HG03571 (cell line): Measurements from ENCODE around the gene ARTN.

Experiments
- ATAC-seq: cut with Tn5 transposase; IDR thresholded peaks from one replicate; pipeline ENCODE4 v1.9.1; 2021; ENCODE audit not compliant: unreplicated experiment

The ARTN gene, protein sequence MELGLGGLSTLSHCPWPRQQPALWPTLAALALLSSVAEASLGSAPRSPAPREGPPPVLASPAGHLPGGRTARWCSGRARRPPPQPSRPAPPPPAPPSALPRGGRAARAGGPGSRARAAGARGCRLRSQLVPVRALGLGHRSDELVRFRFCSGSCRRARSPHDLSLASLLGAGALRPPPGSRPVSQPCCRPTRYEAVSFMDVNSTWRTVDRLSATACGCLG

DNA sequence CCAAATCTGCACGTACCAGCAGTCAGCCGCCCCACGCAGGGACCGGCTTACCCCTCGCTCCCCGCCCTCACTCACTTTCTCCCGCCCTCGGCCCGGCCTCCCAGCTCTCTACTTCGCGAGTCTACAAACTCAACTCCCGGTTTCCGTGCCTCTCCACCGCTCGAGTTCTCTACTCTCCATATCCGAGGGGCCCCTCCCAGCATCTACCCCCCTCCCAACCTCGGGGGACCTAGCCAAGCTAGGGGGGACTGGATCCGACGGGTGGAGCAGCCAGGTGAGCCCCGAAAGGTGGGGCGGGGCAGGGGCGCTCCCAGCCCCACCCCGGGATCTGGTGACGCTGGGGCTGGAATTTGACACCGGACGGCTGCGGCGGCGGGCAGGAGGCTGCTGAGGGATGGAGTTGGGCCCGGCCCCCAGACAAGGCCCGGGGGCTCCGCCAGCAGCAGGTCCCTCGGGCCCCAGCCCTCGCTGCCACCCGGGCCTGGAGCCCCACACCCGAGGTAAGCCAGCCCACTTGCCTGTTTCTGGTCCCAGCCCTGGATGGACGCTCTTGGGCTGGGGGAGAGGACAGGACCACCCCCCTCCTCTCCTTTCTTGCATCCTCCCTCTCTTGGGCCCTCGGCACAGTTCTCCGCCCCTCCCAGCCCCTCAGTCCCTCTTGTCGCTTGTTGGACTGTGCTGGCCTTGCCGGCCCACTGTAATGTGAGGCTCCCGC lies at the start of gene ARTN:
TSS of gene ARTN (plus strand) at position 416 of the 715 bp plus-strand sequence. CDS start 1,856 bp downstream, outside the sequence.
- no peak for ATAC-seq

DNA sequence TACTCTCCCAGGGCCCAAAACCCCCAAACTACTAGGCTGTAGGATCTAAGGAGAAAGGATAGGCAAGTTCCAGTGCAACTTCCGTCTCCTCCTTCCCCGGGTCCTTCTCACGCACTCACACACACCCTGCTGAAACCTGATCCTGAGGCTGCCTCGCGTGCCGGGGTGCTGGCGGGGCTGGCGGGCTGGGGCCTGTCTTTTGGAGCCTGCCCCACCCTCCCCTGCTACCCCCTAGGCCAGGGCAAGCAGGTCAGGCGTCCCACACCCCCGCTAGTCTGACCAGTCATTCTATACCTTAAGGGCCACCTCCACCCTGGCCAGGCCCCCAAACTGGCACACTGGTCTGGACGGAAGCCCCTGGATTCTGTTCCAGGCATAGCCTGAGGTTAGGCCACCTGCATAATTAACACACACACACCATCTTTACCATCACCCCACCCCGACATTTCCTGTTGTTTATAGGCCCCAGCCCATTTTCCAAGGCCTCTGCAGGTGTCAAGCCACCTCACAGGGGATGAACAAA lies 48.3 kb upstream of the ARTN start:
- no peak for ATAC-seq

DNA sequence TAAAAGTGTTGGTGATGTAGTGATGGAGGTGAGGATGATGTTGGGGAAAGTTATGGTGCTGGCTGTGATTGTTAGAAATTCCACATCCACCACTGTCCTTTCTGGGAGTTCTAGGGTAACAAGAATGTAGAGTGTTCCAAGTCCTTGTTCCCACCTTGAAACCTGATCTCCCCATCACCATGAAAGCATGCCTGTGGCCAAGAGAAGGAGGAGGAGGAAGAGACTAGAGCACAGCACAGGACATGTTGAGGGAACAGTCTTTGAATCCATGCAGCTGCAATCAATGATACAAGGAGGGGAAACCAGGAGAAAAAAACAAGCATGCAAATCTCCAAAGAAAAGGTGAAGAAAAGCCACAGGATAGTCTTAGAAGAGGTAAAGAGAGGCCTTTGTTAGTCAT lies 45.9 kb upstream of the ARTN start:
- no peak for ATAC-seq

- no peak for ATAC-seq
Observed at GRCh38 chr1:43890815-43891214, 42.8 kb upstream of the ARTN start.

DNA sequence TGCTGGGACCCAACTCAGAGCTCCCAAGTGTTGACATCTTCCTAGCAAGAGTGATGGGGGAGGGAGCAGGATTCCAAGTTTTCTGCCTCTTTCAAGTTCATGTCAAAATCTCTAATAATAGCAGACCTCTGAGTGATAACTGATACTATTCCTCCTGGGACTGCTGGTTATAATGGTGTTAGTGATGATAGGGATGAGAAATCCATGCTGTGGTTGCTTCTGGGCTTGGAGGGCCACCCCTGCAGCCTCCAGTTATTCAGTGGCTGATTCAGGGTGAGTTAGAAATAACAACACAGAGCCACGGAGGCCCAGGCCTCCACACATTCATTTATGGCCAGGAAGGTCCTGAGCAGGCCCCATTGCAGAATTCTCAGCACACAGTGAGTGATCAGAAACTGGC lies 40.6 kb upstream of the ARTN start:
- no peak for ATAC-seq

DNA sequence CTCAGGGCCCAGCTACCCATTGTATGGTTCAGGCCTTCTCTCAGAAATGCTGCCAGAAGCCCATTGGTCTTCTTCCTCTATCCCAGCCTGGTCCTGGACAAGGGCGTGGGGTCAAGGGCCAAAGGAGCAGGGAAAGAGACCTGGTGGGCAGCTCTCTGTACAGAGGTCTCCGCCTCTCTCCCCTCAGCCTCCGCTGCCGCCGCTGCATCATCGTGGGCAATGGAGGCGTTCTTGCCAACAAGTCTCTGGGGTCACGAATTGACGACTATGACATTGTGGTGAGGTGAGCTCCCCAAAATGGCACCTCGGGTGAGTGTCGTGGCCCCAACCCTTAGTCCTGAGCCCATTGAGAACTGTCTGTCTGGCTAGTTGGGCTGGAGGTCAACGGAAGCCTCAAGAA lies 34.6 kb upstream of the ARTN start:
- ATAC-seq: no peak

DNA sequence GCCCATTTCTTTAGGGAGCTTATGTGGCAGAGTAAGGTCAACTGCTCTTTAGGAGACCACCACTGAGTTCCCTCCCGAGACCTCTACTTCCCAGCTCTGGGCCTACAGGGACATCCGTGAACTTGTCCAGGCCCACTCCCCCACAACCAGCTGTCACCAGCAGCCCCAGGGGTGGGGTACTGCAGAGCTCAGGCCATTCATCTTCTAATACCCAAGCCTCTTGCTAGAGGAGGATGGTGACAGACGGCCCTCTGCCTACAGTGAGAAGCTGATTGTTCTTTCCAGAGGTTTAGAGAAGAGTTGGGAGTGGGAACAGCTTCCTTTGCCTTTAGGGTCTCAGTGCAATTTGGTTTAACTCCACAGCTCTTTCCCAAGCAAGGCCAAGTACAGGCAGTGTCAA lies 33.2 kb upstream of the ARTN start:
- no peak for ATAC-seq

DNA sequence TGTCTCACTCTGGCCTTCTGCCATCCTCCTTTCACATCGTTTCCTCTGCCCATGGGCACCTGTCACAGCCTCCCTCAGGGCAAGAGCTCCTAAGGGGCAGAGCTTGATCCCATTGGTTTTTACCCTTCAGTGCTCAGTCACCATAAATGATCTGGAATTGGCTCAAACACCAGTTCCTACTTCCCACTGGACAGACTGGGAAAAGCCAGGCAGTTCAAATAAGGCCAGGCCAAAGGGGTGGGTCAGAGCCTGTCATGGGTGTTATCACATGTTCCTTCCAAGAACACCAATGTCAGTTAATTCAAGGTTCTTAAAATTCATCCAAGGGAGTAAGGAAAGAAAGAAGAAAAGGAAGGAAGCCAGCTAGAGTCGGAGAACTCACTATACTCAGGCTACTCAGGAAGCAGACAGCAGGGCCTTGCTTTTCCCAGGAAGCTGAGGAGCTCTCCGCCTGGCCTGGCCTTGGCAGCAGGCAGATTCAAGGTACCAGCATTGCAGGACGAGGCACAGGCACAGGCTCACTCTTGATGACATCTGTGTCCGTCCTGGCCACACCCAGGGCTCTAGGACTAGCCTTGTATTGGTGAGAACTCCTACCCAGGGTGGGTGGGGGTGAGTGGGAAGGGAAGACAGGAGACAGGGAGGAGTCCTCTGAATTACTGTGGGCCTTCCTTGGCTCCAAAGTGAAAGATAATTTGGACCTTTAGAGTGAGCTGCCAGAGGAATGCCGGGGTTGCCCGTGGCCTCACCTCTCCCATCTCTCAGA lies 32.2 kb upstream of the ARTN start:
- no peak for ATAC-seq

DNA sequence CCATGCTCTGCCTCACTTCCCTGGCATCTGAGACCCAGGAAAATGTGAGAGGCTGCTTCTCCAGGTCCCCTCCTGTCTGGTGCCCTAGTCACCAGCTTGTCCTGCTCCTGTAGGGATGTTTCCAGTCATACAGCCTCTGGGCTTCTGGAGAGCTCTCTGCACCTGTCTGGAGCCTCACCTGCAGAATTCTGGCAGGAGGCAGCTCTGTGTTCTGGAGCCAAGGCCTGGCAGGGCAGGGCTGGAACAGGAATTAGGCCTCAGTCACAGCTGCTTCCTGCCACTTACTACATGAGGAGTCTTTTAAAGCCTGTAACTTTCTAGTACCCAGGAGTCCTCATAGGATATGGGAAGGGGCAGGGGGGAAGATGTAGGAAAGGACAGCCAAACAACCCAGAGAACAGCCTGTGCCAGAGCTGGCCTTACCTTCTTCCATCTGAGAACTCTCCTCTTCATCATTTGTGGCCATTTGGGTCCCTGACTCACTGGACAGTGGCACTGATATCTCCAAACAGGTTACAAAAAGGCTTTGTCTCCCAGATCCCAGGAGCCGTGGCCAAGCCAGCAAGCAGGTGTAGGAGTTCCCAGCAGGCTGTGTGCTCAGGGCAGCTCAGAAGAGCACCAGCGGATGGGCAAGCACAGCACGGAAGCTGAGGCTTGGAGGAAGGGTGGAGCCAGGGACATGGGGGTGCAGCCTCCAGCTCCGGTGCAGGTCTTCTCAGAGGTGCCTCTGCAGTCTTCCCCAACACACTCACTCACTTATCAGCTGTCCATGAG lies 31.4 kb upstream of the ARTN start:
- ATAC-seq: no peak

- ATAC-seq: no peak
Observed at GRCh38 chr1:43904660-43905551, 28.7 kb upstream of the ARTN start.

- ATAC-seq: no peak
Observed at GRCh38 chr1:43908226-43908625, 25.4 kb upstream of the ARTN start.

DNA sequence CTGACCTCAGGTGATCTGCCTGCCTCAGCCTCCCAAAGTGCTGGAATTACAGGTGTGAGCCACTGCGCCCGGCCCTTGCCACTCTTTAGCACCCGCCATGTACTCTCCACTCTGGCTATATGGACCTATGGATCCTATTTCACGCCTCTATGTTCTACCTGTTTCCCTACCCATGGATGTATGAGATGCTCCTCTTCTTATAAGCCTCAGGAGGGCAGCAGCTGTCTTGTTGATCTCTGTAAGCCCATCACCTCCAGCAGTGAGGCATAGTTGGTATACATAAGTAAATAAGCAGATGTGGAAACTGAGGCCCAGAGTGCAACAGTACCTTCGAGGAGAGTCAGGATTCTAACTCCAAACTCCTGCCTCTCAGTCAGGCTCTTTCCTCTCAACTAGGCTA lies 24.7 kb upstream of the ARTN start:
- ATAC-seq: no peak

DNA sequence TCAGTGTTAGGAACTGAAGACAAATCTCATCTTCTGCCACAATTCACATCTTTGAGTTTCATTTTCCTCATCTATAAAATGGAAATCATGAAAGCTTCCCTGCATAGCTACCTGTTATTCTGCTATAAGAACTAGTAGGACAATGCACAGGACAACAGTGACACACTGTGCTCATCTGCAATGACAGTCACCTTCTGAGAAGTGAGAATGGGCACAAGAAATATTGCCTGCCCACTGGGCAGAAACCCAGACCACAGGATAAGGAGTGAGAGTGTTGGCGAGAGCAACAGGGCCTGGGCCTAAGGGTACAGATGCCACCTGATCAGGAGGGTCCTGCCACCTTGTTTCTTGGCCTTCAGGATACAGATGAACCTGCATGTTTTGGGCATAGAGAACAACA lies 23.3 kb upstream of the ARTN start:
- ATAC-seq: no peak

GRCh38 chr1:43912607-43913006 lies 21.0 kb upstream of the ARTN start:
- no peak for ATAC-seq

DNA sequence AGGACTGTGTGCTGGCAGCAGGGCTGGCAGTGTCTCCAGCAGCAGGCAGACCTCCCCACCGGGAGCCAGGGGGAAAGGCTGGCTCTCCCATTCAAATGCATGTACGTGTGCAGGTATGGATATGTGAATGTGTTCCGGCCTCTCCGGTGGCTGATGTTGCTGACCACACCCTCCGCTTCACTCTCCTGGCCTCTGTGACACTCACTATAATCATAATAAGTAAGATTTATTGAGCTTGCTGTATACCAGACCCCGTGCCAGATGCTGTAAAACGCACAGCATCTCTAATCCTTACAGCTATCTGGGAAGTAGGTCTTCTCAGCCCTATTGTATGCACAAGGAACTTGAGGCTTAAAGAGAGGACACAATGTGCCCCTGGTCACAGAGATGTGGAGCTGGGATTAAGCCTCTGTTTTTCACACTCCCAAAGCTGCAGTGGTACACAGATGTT lies 20.5 kb upstream of the ARTN start:
- no peak for ATAC-seq

DNA sequence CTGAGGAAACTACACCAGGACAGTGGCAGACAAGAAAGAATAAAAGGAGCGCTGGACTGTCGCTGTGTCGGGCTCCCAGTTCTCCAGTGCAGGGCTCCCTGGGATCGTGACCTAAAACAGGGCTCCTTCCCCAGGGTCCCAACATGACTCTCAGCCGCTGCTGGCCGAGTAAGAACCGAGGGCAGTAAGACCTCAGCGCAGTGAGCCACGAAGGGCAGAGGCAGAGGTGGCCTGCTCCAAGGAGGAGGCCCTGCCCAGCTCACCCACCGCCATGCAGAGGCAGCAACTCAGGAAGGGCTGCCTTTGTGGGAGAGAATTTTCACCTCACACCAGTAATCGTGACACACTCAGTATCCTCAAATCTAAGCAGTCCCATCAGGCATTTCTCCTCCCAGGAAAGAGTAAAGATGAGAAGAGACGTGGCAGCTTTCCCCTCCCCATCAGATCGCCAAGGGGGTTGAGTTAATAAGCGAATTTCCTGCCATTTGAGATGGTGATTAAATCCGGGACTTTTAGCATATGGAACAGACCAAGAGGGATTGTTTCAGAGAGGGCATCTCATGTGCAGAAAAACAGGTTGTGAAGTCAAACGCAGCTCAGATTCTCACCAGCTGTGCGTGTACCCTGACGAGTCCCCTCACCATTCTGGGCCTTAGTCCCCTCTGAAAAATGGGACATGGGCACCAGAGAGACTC lies 19.8 kb upstream of the ARTN start:
- ATAC-seq: no peak

- ATAC-seq: no peak
Observed at GRCh38 chr1:43914576-43915525, 18.8 kb upstream of the ARTN start.

DNA sequence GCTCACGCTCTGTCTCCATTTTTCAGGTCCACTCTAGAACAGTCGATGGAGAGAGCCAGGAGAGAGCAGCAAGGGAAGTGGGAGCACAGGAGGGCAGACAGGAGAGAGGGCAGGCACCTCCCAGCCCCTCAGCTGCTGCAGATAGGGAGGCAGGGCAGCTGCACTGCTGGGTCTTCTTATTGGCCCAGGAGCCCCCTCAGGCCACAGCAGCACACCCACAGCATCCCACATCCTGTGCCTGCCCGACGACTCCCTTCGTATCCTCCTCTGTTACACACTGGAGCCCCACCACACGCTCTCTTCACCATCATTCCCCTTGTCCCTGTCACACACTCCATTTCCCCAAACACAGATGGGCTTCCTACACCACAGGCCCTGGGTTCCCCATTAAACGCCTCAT lies 13.7 kb upstream of the ARTN start:
- ATAC-seq: no peak
